Muscle of back (tissue), 13 donors: Measurements from ENCODE around the gene NCKAP5. TPM values are rescaled to one million over a fixed set of nuclear protein-coding genes. Genes with fewer than 3 reads are reported as not detected.

Experiments used
- DNase-seq, 3 donors: peaks; one replicate each; pipeline versions ENCODE4 v3.0.0 to v3.0.0-alpha.2; 2013
- long read RNA-seq, 9 donors: transcript quantifications; one replicate each; lab custom pipeline, GENCODE V29; 2026
- polyA plus RNA-seq, 10 donors: library from polyadenylated mRNA; unstranded; fragments of 120-200 nt; gene quantifications; one replicate each; pipeline ENCODE4 v1.2.1, GENCODE V29; 2013; ENCODE audit not compliant: insufficient read length in 10 of 10

Gene NCKAP5
- 1 to 10 TPM; 3.3 to 8.8 (median 6.7) TPM for polyA plus RNA-seq
- long read RNA-seq, donor 1, result 0 reads
- long read RNA-seq, donor 2, partial matches to known transcripts, result 0 of 1 reads
- long read RNA-seq, donor 2, other reads (novel, unspliced or antisense), result 0 of 1 reads
- long read RNA-seq, donor 3, result 0 reads
- long read RNA-seq, donor 4, result 0 reads
- long read RNA-seq, donor 5, result 0 reads
- long read RNA-seq, donor 6, result 0 reads
- long read RNA-seq, donor 7, result 0 reads
- long read RNA-seq, donor 8, result 0 reads
- long read RNA-seq, donor 9, result 0 reads

DNA sequence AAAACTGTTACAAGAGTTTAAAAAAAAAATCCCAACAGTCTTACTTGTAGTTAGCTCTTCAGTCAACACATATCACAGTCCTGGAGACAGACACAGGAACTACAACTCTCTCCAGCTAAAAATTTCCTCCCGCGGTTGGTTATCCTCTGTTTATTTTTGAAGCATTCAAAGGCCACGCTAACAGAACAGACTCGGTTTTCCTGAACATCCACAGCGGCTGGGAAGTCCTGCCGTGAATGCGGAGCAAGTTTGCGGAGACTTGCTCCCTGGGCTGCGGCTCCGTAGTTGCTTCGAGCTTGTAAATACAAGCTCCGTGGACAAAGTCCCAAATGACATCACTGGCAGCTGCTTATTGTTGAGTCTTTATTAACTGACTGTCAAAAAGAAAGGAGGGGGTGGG is at the start of gene NCKAP5:
NCKAP5 (minus strand) TSS at position 292 of the 400 bp plus-strand sequence. CDS start 50,937 bp downstream, outside the sequence.
- peak in 2 of 3 donors; percentile 74 to 94 for DNase-seq

GRCh38 chr2:133609664-133610063 is 41.4 kb upstream of the NCKAP5 start:
- DNase-seq, result no peak

GRCh38 chr2:133608291-133608690 is 40.0 kb upstream of the NCKAP5 start:
- DNase-seq, result no peak

- DNase-seq, result no peak
These were observed 39.4 kb upstream of the NCKAP5 start for GRCh38 chr2:133607679-133608078.

DNA sequence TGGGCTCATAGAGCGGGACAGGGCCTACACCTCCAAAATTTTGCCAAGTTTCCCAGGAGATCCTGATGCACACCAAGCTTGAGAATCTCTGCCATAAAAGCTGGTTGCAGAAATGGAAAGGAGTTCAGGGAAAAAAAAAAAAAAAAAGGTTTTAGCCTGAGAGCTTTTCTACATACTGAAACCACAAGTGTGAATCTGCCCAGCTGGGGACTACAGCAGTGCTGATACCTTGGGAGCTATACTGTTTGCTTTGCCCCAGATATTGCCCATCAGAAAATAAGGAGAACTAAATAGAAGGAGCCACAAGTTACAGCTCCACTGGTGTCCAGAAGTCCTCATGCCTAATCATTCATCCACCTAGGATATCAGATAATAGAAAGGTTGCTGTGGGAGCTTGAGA is 38.4 kb upstream of the NCKAP5 start:
- DNase-seq, result no peak

DNA sequence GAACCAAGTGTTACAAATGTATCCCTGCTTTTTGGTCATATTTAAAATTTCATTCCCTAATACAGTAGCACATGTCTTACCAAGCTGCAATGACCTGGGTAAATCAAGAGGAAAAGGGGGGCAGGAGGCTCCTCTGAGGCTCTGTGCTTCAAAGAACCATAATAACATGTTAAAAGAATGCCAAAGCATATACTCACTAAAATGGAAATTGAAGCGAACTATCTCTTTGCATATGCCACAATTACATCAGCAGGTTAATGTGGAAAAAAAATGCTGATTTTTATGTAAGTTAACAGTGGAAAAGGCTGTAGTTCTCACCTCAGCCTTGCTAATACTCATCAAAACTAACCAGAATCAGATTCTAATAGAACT is 37.5 kb upstream of the NCKAP5 start:
- no peak for DNase-seq

- no peak for DNase-seq
These were observed 36.9 kb upstream of the NCKAP5 start for GRCh38 chr2:133605011-133605765.

- no peak for DNase-seq
These were observed 34.8 kb upstream of the NCKAP5 start for GRCh38 chr2:133603109-133603508.

- peak in 2 of 3 donors; percentile 53 to 80 for DNase-seq
These were observed 34.3 kb upstream of the NCKAP5 start for GRCh38 chr2:133602538-133602937.

- DNase-seq, result no peak
These were observed 32.1 kb upstream of the NCKAP5 start for GRCh38 chr2:133600266-133600928.

GRCh38 chr2:133599811-133600210 is 31.5 kb upstream of the NCKAP5 start:
- no peak for DNase-seq

DNA sequence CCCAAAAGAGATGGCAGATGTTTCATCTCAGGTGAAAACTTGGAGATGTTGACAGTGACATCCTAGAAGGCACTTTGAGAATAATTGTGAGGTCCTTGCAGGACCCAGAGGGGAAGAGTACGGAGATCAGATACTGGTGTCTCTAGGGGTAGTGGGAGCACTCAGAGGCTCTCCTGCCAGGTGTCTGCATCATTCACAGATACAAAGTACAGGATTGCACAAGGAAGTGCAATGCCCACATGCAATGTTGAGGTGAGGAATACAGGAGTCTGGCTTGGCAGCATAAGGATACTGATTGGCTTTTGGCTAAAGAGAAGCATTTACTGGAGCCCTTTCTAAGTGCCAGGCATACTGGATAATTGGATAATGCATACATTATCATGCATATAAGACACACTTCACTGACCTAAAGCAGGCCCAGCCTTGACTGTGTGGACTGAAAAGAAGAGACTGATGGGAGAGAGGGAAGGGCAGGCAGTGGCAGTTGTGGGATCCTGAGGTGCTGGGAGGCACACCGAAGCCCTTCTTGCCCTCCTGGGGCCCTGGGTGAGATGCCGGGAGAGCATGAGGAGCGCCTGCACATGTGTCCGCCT is 31.0 kb upstream of the NCKAP5 start:
- no peak for DNase-seq

GRCh38 chr2:133598769-133599168 is 30.5 kb upstream of the NCKAP5 start:
- DNase-seq, result no peak

GRCh38 chr2:133596701-133597393 is 28.6 kb upstream of the NCKAP5 start:
- DNase-seq, result no peak

DNA sequence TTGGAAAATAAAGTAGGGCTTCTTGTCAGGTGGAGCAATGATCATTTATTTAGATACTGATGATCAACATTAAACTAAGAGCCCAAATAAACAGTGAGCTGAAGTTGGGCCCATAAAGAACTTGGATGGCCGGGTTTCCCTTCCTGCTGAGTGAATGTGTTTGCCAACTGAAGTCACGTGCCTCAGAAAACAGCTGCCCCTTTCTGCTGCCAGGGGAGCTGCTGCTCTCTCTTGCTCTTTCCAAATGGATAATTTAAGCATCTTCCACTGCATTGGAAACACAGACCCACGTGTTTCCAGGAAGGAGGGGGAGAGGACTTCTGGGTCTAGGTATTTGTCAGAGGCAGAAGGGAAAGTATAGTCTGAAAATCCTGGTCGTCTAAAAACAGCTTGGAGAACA is 22.9 kb upstream of the NCKAP5 start:
- DNase-seq, result peak; percentile 80 to 92 (median 81)

GRCh38 chr2:133589456-133589855 is 21.2 kb upstream of the NCKAP5 start:
- DNase-seq, result no peak

- no peak for DNase-seq
These were observed 19.9 kb upstream of the NCKAP5 start for GRCh38 chr2:133588144-133588543.

- DNase-seq, result no peak
These were observed 18.7 kb upstream of the NCKAP5 start for GRCh38 chr2:133586978-133587377.

DNA sequence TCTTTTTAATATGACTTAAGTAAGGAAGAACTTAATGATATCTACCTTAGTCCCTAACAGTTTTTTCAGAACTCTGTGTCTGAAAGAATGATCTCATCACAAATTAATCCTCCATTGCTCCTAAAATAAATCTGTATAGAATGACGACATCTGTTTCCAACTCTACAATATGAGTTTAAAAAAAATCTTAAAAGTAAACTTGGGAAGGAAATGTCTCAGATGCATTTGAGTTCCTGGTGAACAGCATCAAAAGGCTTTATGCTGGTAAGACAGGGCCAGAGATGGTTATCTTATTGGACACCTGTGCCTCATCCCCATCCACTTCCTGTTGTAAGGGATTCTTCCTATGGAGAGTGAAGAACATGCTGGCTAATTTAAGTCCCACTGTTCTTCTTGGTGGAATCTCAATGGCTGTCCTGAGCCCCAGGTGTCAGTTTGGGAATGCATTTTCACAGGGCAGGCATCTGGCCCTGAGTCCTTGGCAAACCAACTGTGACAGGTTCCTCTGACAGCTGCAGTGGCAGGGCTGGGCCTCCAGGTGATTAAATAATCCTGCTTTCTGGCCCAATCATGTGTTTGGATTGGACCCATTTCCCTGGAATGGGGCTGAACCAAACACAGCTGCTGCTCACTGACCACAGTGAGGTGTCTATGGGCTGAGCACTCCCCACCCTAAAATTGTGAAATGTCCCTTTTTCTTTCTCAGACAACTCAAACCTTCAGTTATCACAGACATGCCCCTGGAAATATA is 12.9 kb upstream of the NCKAP5 start:
- DNase-seq, result peak in 1 of 3 donors; percentile 63

GRCh38 chr2:133579274-133579673 is 11.0 kb upstream of the NCKAP5 start:
- no peak for DNase-seq

DNA sequence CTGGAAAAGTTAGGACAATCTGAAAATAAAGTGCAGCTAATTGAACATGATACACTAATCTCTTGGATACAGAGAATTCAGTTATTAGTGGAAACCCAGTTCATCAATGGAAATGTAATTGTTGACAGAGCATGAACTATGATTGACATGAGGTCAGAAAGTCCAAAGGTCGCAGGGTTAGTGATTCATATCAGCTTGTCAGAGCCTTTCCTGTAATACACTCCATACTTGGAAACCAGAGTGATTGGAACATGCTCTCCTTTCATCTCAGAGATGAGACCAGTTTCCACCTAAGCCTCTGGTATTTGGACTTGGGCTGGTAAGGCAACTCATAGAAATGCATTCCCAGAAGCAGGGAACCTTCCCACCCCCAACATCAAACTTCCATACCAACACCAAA is 8.5 kb upstream of the NCKAP5 start:
- no peak for DNase-seq
